D721Med (cell line): ENCODE results near the gene TNFRSF1B.

ENCODE experiments used
- DNase-seq: peaks from one replicate; pipeline ENCODE4 v3.0.0; 2011; ENCODE audit warnings: low spot score; ENCODE audit not compliant: insufficient read length
- FAIRE-seq: peaks from 2 replicates; lab custom pipeline; 2011; peaks lifted over from hg19 to GRCh38; lab: Jason Lieb, UNC
- CTCF ChIP-seq: IDR thresholded peaks from 2 replicates; pipeline ENCODE4 v1.5.1; 2012; ENCODE audit warnings: mild to moderate bottlenecking, control low read depth; ENCODE audit not compliant: insufficient read depth; ENCODE audit errors: missing control alignments

TNFRSF1B gene

DNA sequence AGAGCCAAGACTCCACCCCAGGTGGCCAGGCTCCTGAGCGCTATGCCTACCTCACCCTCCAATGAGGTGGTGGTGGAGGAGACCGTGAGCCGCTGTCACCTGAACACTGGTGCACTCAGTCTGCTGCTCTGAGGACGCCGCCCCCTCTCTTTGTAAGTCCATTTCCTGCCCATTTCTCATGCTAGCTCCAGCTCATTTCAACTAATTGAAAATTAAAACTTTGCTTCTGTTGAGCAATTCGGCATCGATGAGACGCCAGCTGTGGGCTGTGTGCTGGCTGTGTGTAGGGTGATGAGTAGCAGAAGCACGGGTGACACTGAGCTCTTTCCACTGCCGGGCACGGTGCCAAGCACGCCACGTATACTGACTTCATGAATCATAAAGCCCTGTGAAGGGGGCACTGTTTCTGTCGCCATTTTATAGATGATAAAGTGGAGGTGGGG, 11.2 kb downstream of the TNFRSF1B start:
- FAIRE-seq (no peak), DNase-seq (no peak)
- TF ChIP-seq CTCF = no peak

GRCh38 chr1:12178511-12178910, 11.7 kb downstream of the TNFRSF1B start:
- DNase-seq (no peak), FAIRE-seq (no peak)
- no peak for TF ChIP-seq CTCF

- no peak for TF ChIP-seq CTCF
- FAIRE-seq = no peak
- DNase-seq = no peak
Observed at GRCh38 chr1:12179111-12179519, 12.3 kb downstream of the TNFRSF1B start.

- FAIRE-seq (no peak), DNase-seq (no peak)
- TF ChIP-seq CTCF = no peak
Observed at GRCh38 chr1:12179676-12180075, 12.9 kb downstream of the TNFRSF1B start.

DNA sequence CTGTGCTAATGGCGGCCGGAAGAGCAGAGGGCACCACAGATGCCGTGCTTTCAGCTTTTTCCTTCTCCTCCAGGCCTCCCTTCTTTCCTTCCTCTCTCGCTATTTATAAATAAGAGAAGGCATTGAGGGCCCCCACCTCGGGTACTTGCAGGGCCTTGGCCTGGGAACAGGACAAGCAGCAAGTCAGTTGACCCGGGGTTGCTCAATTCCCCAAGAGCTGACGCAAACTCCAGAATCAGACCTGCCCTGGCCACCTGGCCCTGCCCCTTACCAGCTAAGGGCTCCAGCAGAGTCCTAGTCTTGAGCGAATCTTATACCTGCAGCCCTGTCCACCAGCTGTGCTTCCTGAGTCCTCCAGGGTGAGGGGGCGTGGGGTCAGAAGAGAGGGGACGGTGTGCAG, 13.5 kb downstream of the TNFRSF1B start:
- DNase-seq (no peak), FAIRE-seq (no peak)
- no peak for TF ChIP-seq CTCF

DNA sequence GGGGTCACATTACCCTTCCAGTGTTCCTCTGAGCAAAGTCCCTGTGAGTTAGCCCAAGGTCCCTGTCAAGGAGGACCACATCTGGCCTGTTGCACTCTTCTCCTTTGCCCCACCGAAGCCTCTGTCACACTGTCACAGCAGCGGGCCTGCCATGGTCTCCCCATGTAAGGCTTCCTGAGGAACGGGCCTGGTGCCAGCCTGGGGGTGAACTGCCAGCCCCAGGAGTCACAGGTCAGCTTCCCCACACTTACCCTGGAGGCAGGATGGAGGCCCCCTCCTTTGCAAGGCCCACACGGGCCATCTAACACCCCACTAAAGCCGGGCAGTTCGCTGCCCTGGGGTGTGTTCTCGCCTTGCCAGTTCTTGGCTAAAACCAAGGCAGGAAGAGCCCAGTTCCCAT, 14.1 kb downstream of the TNFRSF1B start:
- DNase-seq (no peak), FAIRE-seq (no peak)
- TF ChIP-seq CTCF = no peak

- DNase-seq = no peak
- TF ChIP-seq CTCF = no peak
- no peak for FAIRE-seq
Observed at GRCh38 chr1:12181568-12181967, 14.8 kb downstream of the TNFRSF1B start.
